Memory B cell (primary cell): Measurements from ENCODE around the gene MAP2K7.
"Not testable (repeated sequence)": the region's sequence is repeated elsewhere in the genome, so short reads cannot be mapped to it uniquely, and the experiment has no call there.

ENCODE experiments used
- ATAC-seq: fragments of 150-1000 bp; cut with Tn5 transposase; 2 replicates; pipeline ENCODE4 v1.10.0; 2021; ENCODE audit warnings: low read depth, mild to moderate bottlenecking, moderate library complexity
- DNase-seq, 2 donors: peaks; one replicate each; pipeline ENCODE4 v3.0.0; 2022; ENCODE audit warnings: low spot score in 2 of 2
- H3K27ac Mint-ChIP-seq: one replicate; pipeline ENCODE4 v1.8.0; 2022; ENCODE audit warnings: mild to moderate bottlenecking, moderate library complexity, mixed read lengths
- H3K27me3 Mint-ChIP-seq: one replicate; pipeline ENCODE4 v1.8.0; 2022; ENCODE audit warnings: mixed read lengths
- H3K36me3 Mint-ChIP-seq: one replicate; pipeline ENCODE4 v1.8.0; 2022; ENCODE audit warnings: mild to moderate bottlenecking, mixed read lengths
- H3K4me1 Mint-ChIP-seq: one replicate; pipeline ENCODE4 v1.8.0; 2022; ENCODE audit warnings: mixed read lengths
- H3K4me3 Mint-ChIP-seq: one replicate; pipeline ENCODE4 v1.8.0; 2022; ENCODE audit warnings: mild to moderate bottlenecking, moderate library complexity, mixed read lengths
- H3K9me3 Mint-ChIP-seq: one replicate; pipeline ENCODE4 v1.8.0; 2022; ENCODE audit warnings: mixed read lengths

Gene MAP2K7

GRCh38 chr19:7913652-7914051 is 10.0 kb downstream of the MAP2K7 start:
- no peak overlapping the region for H3K4me3 Mint-ChIP-seq
- no peaks in the 10 kb centered on the region for H3K9me3 Mint-ChIP-seq
- H3K4me1 Mint-ChIP-seq: peaks cover 12% of the 10 kb centered on the region
- no peak for ATAC-seq
- H3K27ac Mint-ChIP-seq: no peak overlapping the region
- peaks cover 17% of the 10 kb centered on the region for H3K36me3 Mint-ChIP-seq
- no peak for DNase-seq
- peaks cover 8% of the 10 kb centered on the region for H3K27me3 Mint-ChIP-seq

GRCh38 chr19:7914099-7914498 is 10.4 kb downstream of the MAP2K7 start:
- Mint-ChIP-seq H3K4me3 (no peak overlapping the region), H3K4me1 (peaks cover 12% of the 10 kb centered on the region)

GRCh38 chr19:7914598-7915045 is 10.9 kb downstream of the MAP2K7 start, which contains the start of gene TGFBR3L:
Gene TGFBR3L, plus strand, starts transcription at chr19:7914830.
- H3K9me3 Mint-ChIP-seq: no peaks in the 10 kb centered on the region
- peaks cover 9% of the 10 kb centered on the region for H3K27me3 Mint-ChIP-seq
- H3K36me3 Mint-ChIP-seq: peaks cover 17% of the 10 kb centered on the region
- H3K27ac Mint-ChIP-seq: no peak within 1 kb of the TSS
- peaks cover 14% of the 10 kb centered on the region for H3K4me1 Mint-ChIP-seq
- H3K4me3 Mint-ChIP-seq: peak within 1 kb of the TSS; percentile 61
- no peak for DNase-seq
- no peak for ATAC-seq

More at GRCh38 chr19:7914099-7914498, 10.4 kb downstream of the MAP2K7 start:
- ATAC-seq (no peak), DNase-seq (no peak)
- Mint-ChIP-seq H3K9me3 (no peaks in the 10 kb centered on the region), H3K36me3 (peaks cover 17% of the 10 kb centered on the region), H3K27me3 (peaks cover 8% of the 10 kb centered on the region), H3K27ac (no peak overlapping the region)

- H3K4me1 Mint-ChIP-seq: peaks cover 19% of the 10 kb centered on the region
- H3K36me3 Mint-ChIP-seq: peaks cover 16% of the 10 kb centered on the region
- DNase-seq (no peak), ATAC-seq (no peak)
- H3K9me3 Mint-ChIP-seq: no peaks in the 10 kb centered on the region
- H3K4me3 Mint-ChIP-seq: peak overlapping the region; percentile 61
- peaks cover 10% of the 10 kb centered on the region for H3K27me3 Mint-ChIP-seq
- H3K27ac Mint-ChIP-seq: no peak overlapping the region
Observed at GRCh38 chr19:7915250-7916102, 11.8 kb downstream of the MAP2K7 start.

- peak in 1 of 2 donors; percentile 69 for DNase-seq
- no peak for ATAC-seq
Observed at GRCh38 chr19:7916103-7916954, 12.7 kb downstream of the MAP2K7 start.

GRCh38 chr19:7916955-7917266 is 13.2 kb downstream of the MAP2K7 start:
- H3K4me3 Mint-ChIP-seq: peak overlapping the region; percentile 67
- no peak overlapping the region for H3K27ac Mint-ChIP-seq
- no peak for DNase-seq
- no peaks in the 10 kb centered on the region for H3K9me3 Mint-ChIP-seq
- peaks cover 7% of the 10 kb centered on the region for H3K36me3 Mint-ChIP-seq
- no peak for ATAC-seq
- H3K4me1 Mint-ChIP-seq: peaks cover 22% of the 10 kb centered on the region
- H3K27me3 Mint-ChIP-seq: peaks cover 10% of the 10 kb centered on the region

More at GRCh38 chr19:7916103-7916954, 12.7 kb downstream of the MAP2K7 start:
- no peak overlapping the region for H3K27ac Mint-ChIP-seq
- H3K27me3 Mint-ChIP-seq: peaks cover 10% of the 10 kb centered on the region
- H3K9me3 Mint-ChIP-seq: no peaks in the 10 kb centered on the region
- peaks cover 10% of the 10 kb centered on the region for H3K36me3 Mint-ChIP-seq
- peak overlapping the region; percentile 67 for H3K4me3 Mint-ChIP-seq
- H3K4me1 Mint-ChIP-seq: peaks cover 22% of the 10 kb centered on the region

GRCh38 chr19:7917267-7918061 is 13.8 kb downstream of the MAP2K7 start:
- ATAC-seq (peak; percentile 21), DNase-seq (peak in 1 of 2 donors; percentile 69)
- Mint-ChIP-seq H3K9me3 (no peaks in the 10 kb centered on the region), H3K27ac (no peak overlapping the region), H3K27me3 (peaks cover 10% of the 10 kb centered on the region), H3K4me1 (peaks cover 22% of the 10 kb centered on the region), H3K36me3 (peaks cover 8% of the 10 kb centered on the region), H3K4me3 (peak overlapping the region; percentile 68)

GRCh38 chr19:7918062-7918614 is 14.5 kb downstream of the MAP2K7 start:
- not testable (repeated sequence) for DNase-seq, H3K27me3 Mint-ChIP-seq, H3K9me3 Mint-ChIP-seq, H3K27ac Mint-ChIP-seq, ATAC-seq, H3K36me3 Mint-ChIP-seq
- H3K4me3 Mint-ChIP-seq: peak overlapping the region; percentile 68
- peaks cover 21% of the 10 kb centered on the region for H3K4me1 Mint-ChIP-seq

- Mint-ChIP-seq H3K4me3 (peak overlapping the region; percentile 68), H3K4me1 (peaks cover 22% of the 10 kb centered on the region), H3K27me3 (peaks cover 9% of the 10 kb centered on the region), H3K36me3 (peaks cover 7% of the 10 kb centered on the region), H3K27ac (no peak overlapping the region), H3K9me3 (no peaks in the 10 kb centered on the region)
- ATAC-seq (no peak), DNase-seq (no peak)
Observed at GRCh38 chr19:7918615-7919421, 15.1 kb downstream of the MAP2K7 start.

- Mint-ChIP-seq H3K27me3 (peaks cover 8% of the 10 kb centered on the region), H3K36me3 (peaks cover 7% of the 10 kb centered on the region), H3K27ac (peak within 1 kb of the TSS; percentile 63), H3K4me3 (peak within 1 kb of the TSS; percentile 92), H3K9me3 (no peaks in the 10 kb centered on the region), H3K4me1 (peaks cover 22% of the 10 kb centered on the region)
- DNase-seq: peak in 1 of 2 donors; percentile 97
- ATAC-seq: peak; percentile 67
Observed at GRCh38 chr19:7919610-7920518, 16.2 kb downstream of the MAP2K7 start, which contains the start of gene SNAPC2. Gene SNAPC2, plus strand, starts transcription at chr19:7920338. Its CDS starts 29 bp downstream, at chr19:7920367.

GRCh38 chr19:7920519-7921301 is 17.0 kb downstream of the MAP2K7 start:
- H3K27me3 Mint-ChIP-seq: peaks cover 8% of the 10 kb centered on the region
- peak; percentile 63 for ATAC-seq
- H3K9me3 Mint-ChIP-seq: no peaks in the 10 kb centered on the region
- peak overlapping the region; percentile 92 for H3K4me3 Mint-ChIP-seq
- H3K27ac Mint-ChIP-seq: peak overlapping the region; percentile 63
- DNase-seq: peak; percentile 94 to 97
- peaks cover 7% of the 10 kb centered on the region for H3K36me3 Mint-ChIP-seq
- H3K4me1 Mint-ChIP-seq: peaks cover 21% of the 10 kb centered on the region
